Measurements from ENCODE around the gene RPS6KA6. TPM values are rescaled to one million over a fixed set of nuclear protein-coding genes. Genes with fewer than 3 reads are reported as not detected.

The RPS6KA6 gene
- total and polyA plus RNA-seq, 10 of the 15 experiments (the other 5 are each of a cell fraction or from before 2014, with no cell fraction given), result 0.29 to 2.8 (median 1.4) TPM; not detected in 1

GRCh38 chrX:84205276-84205675 lies 17.3 kb upstream of the RPS6KA6 start:
- in situ Hi-C loops (cut with MboI) (no loop called here), intact Hi-C loops (cut with micrococcal nuclease; ENCODE audit: unreplicated experiment) (no loop called here)
- ChIA-PET POLR2A (no interaction called here), CTCF (no interaction called here), SMC1A (ENCODE audit: uncharacterized antibody, unreplicated experiment) (no interaction called here), RAD21 (ENCODE audit: unreplicated experiment) (no interaction called here)
- Histone ChIP-seq H3K79me2 (ENCODE audit: control insufficient read depth, insufficient read depth, low read length) (no peaks in the 10 kb centered on the region), H3K9me3 (replicated peaks; ENCODE audit: control insufficient read depth, insufficient read depth, low read length) (no peaks in the 10 kb centered on the region), H3K9ac (ENCODE audit: control insufficient read depth, insufficient read depth, low read length) (no peak overlapping the region), H3K4me2 (ENCODE audit: control insufficient read depth, insufficient read depth) (no peak overlapping the region), H2AFZ (ENCODE audit: control insufficient read depth, low read depth, low read length) (no peak overlapping the region), H3K27me3 (replicated peaks in 1 of 2; ENCODE audit: control insufficient read depth in 2 of 2, insufficient read depth in 2 of 2, low read length in 1 of 2) (no peaks in the 10 kb centered on the region), H3K27ac (ENCODE audit: control insufficient read depth, insufficient read depth) (no peak overlapping the region), H3K4me1 (ENCODE audit: control insufficient read depth, insufficient read depth, low read length) (no peaks in the 10 kb centered on the region), H3K36me3 (ENCODE audit: control insufficient read depth in 2 of 2, insufficient read depth in 2 of 2, low read length in 1 of 2) (no peaks in the 10 kb centered on the region), H4K20me1 (ENCODE audit: control insufficient read depth, insufficient read depth) (no peaks in the 10 kb centered on the region), H3K4me3 (no peak overlapping the region)
- no TSS peak for BruUV-seq (replicated peaks)
- FAIRE-seq (no peak), DNase-seq (ENCODE audit: low read depth, low spot score) (no peak), ATAC-seq (no peak)
- TF ChIP-seq SIX5 (IDR thresholded peaks at IDR 0.05; ENCODE audit: low read depth, low read length, severe bottlenecking), result no peak
- TF ChIP-seq ZBTB40 (IDR thresholded peaks at IDR 0.05; ENCODE audit: borderline replicate concordance), result no peak

GRCh38 chrX:84199688-84200087 lies 11.7 kb upstream of the RPS6KA6 start:
- Histone ChIP-seq H3K79me2 (ENCODE audit: control insufficient read depth, insufficient read depth, low read length) (no peaks in the 10 kb centered on the region), H3K36me3 (ENCODE audit: control insufficient read depth in 2 of 2, insufficient read depth in 2 of 2, low read length in 1 of 2) (no peaks in the 10 kb centered on the region), H4K20me1 (ENCODE audit: control insufficient read depth, insufficient read depth) (no peaks in the 10 kb centered on the region), H3K9ac (ENCODE audit: control insufficient read depth, insufficient read depth, low read length) (no peak overlapping the region), H2AFZ (ENCODE audit: control insufficient read depth, low read depth, low read length) (no peak overlapping the region), H3K9me3 (replicated peaks; ENCODE audit: control insufficient read depth, insufficient read depth, low read length) (no peaks in the 10 kb centered on the region), H3K4me2 (ENCODE audit: control insufficient read depth, insufficient read depth) (no peak overlapping the region), H3K27ac (ENCODE audit: control insufficient read depth, insufficient read depth) (no peak overlapping the region), H3K4me1 (ENCODE audit: control insufficient read depth, insufficient read depth, low read length) (no peaks in the 10 kb centered on the region), H3K27me3 (replicated peaks in 1 of 2; ENCODE audit: control insufficient read depth in 2 of 2, insufficient read depth in 2 of 2, low read length in 1 of 2) (no peaks in the 10 kb centered on the region), H3K4me3 (no peak overlapping the region)
- in situ Hi-C loops (cut with MboI), result no loop called here
- DNase-seq (ENCODE audit: low read depth, low spot score) (no peak), ATAC-seq (no peak), FAIRE-seq (no peak)
- POLR2A ChIA-PET, result no interaction called here
- WGBS (ENCODE audit: insufficient coverage, insufficient replicate concordance, low lambda C conversion rate, missing lambda C conversion rate), result 0% methylated on average over 1 of the region's 1 CpG
- no TSS peak for BruUV-seq (replicated peaks)
- intact Hi-C loops (cut with micrococcal nuclease; ENCODE audit: unreplicated experiment), result no loop called here
- SMC1A ChIA-PET (ENCODE audit: uncharacterized antibody, unreplicated experiment), result no interaction called here
- CTCF ChIA-PET, result no interaction called here
- RAD21 ChIA-PET (ENCODE audit: unreplicated experiment), result no interaction called here
- TF ChIP-seq ATF3 (IDR thresholded peaks at IDR 0.05; ENCODE audit: borderline replicate concordance, extremely low read depth, low read depth, low read length) (no peak), EED (IDR thresholded peaks at IDR 0.05; ENCODE audit: low read depth) (no peak), PAX5 (IDR thresholded peaks at IDR 0.05; ENCODE audit: borderline replicate concordance, low read depth, low read length) (no peak), SMAD1 (IDR thresholded peaks at IDR 0.05; ENCODE audit: low read depth, partially characterized antibody) (no peak), POLR2AphosphoS2 (IDR thresholded peaks at IDR 0.05; ENCODE audit: low read depth, low read length) (no peak), EZH2 (IDR thresholded peaks at IDR 0.05; ENCODE audit: borderline replicate concordance, control insufficient read depth, low read depth, low read length) (no peak), USF1 (IDR thresholded peaks at IDR 0.05; ENCODE audit: borderline replicate concordance, extremely low read length, insufficient read depth, low read depth, low read length) (no peak), ASH2L (IDR thresholded peaks at IDR 0.05; ENCODE audit: borderline replicate concordance, low read depth) (no peak), SMARCA5 (IDR thresholded peaks at IDR 0.05) (no peak), HDAC6 (IDR thresholded peaks at IDR 0.05; ENCODE audit: unreplicated experiment) (no peak), LARP7 (IDR thresholded peaks at IDR 0.05) (no peak)

Data from GM12878 (cell line).